ENCODE measurements around the gene CD74.
"Not testable (repeated sequence)": the region's sequence is repeated elsewhere in the genome, so short reads cannot be mapped to it uniquely, and the experiment has no call there.

The CD74 gene

GRCh38 chr5:150441813-150442698 is 29.3 kb upstream of the CD74 start:
- no peak for DNase-seq

DNA sequence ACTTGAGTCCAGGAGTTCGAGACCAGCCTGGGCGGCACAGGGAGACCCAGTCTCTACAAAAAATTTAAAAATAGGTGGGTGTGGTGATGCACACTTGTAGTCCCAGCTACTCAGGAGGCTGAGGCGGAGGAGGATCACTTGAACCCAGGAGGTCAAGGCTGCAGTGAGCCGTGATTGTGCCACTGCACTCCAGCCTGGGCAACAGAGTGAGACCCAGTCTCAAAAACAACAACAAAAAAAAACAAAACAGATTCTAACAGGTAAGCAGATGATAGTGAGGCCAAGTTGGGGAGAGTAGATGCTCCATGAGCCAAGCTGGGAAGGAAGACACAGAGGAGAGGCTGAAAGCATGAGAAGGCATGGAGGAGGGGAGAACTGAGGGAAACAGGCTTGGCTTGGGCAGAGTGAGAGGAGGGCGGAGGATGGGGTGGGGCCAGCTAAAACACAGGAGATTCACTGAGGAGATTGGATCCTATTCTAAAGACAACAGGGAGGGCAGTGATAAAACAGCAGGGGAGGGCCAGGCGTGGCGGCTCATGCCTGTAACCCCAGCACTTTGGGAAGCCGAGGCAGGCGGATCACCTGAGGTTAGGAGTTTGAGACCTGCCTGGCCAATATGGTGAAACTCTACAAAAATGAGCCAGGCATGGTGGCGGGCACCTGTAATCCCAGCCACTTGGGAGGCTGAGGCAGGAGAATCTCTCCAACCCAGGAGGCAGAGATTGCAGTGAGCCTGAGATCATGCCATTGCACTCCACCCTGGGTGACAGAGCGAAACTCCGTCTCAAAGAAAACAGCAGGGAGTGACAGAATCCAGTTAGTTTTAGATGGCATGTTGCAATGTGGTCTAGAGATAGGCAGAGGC is 28.5 kb upstream of the CD74 start:
- DNase-seq: no peak

GRCh38 chr5:150438873-150439546 is 26.3 kb upstream of the CD74 start:
- peak; percentile 13 to 45 for DNase-seq

DNA sequence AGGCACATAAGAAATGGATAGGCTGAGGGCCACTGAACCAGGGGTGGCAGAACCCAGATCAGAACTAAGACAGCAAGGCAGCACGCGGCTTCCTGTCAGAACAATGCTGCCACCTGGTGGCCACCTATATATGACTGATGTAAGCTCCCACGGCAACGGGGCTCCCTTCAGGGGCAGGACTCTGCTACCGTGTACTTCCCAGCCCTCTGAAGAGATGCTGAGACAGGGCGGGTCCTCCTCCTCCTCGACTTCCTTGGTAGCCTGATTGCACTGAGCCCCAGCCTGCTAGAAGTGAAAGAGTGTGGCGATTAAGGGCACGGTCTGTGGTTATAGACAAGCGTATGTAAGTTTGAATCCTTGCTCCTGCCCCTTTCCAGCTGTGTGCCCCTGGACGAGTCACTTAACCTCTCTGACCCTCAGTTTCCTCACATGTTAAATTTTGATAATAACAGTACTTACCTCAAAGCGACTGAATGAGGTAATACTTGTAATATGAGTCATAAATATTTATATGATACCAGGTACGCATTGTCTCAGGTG is 23.5 kb upstream of the CD74 start:
- peak; percentile 45 to 79 for DNase-seq

DNA sequence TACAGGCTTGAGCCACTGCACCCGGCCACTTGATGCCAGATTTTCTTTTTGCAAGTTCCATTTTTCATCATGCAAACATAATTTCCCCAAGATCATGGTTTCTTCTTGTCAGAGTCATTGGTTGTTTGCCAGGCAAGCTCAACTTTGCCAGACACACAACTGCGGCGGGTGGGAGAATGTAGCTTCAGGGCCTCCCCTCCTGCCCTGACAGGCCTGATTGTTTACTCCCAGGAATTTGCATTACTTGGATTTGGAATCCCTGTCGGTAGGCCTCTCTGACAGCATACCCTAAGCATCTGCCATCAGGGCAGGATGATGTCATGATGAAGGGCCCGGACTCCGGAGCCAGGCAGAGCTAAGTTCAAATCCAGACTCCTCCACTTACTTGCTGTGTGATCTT is 21.8 kb upstream of the CD74 start:
- DNase-seq: no peak

GRCh38 chr5:150431574-150431973 is 18.9 kb upstream of the CD74 start:
- DNase-seq: no peak

- DNase-seq: no peak
Observed at GRCh38 chr5:150431048-150431447, 18.3 kb upstream of the CD74 start.

GRCh38 chr5:150429410-150429873 is 16.7 kb upstream of the CD74 start:
- no peak for DNase-seq

- no peak for DNase-seq
Observed at GRCh38 chr5:150428978-150429377, 16.3 kb upstream of the CD74 start.

DNA sequence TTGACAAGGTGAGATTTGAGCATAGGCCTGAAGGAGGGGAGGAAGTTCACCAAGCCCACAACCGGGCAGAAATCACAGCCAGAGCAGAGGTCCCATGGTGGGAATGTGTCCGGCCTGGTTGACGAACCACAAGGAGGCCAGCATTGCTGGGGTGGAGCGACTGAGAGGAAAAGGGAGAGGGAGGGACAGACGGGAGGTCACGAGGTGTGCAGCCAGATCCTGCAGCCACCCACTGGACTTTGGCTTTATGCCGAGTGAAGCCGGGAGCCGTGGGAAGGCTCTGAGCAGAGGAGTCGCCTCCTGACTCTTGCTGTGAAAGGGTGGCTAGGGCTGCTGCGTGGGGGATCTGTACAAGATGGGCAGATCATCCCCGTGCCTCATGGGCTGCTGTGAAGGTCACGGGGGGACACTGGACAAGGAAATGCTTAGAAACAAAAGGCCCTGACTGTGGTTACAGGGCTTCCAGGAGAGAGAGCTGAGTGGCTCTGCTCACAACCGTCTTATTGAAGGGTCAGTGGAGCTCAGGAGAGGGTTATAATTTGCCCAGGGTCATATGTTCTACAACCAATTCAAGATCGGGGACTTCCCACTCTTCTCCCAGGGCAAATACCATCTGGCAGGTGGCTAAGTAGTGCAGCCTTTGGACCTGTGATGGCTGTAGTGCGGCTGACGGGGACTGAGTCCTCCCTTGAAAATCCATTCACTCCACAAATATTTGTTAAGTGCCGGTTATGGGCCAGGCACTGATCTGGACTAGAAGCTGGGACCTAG is 15.6 kb upstream of the CD74 start:
- DNase-seq: no peak

- not testable (repeated sequence) for DNase-seq
Observed at GRCh38 chr5:150426165-150426564, 13.5 kb upstream of the CD74 start.

DNA sequence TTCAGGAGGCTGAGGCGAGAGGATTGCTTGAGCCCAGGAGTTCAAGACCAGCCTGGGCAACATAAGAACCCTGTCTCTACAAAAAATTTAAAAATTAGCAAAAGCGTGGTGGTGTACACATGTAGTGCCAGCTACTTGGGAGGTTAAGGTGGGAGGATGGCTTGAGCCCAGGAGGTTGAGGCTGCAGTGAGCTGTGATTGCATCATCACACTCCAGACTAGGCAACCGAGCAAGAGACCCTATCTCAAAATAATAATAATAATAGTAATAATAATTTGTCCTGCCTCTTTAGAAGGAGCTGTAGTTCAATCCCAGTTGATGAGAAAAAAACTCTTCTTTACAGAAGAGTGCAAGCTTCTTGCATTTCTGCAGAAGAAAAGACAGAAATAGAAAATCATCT is 10.0 kb upstream of the CD74 start:
- no peak for DNase-seq

DNA sequence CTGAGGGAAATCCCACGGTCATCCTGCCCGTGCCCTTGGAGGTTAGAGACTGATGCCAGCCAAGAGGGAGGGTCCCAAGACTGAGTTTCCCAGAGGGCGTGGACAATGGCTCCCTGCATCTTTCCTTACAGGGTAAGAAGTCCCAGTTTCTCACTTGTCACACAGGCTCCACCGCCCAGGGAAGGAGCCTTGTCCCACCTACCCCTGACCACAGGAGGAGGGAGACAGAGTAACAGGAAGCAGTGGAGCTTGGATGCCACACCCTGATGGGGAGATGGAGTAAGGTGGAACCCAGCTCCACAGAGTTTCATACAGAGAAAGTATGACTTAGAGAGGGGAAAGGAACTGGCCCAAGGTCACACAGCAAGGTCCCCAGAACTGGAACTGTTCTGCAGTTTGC is 9.4 kb upstream of the CD74 start:
- DNase-seq: no peak

- no peak for DNase-seq
Observed at GRCh38 chr5:150419630-150420270, 7.0 kb upstream of the CD74 start.

DNA sequence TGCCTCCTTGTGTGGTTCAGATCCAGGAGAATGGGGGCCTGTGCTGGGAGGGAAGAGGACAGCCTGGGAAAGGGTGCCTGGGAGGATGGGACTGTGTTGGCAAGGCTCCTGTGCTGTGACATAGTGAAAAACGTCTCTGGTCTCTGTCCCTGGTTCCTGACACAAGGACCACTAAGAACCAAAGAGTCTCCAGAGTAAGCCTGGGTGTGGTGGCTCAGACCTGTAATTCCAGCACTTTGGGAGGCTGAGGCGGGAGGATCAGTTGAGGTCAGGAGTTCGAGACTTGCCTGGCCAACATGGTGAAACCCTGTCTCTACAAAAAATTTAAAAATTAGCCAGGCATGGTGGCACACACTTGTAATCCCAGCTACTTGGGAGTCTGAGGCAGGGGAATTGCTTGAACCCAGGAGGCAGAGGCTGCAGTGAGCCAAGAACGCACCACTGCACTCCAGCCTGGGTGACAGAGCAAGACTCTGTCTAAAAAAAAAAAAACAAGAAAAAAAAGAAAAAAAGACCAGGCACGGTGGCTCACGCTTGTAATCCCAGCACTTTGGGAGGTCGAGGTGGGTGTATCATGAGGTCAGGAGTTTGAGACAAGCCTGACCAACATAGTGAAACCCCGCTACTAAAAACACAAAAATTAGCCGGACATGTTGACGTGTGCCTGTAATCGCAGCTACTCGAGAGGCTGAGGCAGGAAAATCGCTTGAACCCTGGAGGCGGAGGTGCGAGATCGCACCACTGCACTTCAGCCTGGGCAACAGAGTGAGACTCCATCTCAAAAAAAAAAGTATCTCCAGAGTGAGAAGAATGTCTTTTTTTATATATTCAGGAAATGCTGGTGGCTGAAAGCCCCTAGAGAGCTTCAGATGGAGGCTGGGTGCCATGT is 1.4 kb upstream of the CD74 start:
- not testable (repeated sequence) for DNase-seq

DNA sequence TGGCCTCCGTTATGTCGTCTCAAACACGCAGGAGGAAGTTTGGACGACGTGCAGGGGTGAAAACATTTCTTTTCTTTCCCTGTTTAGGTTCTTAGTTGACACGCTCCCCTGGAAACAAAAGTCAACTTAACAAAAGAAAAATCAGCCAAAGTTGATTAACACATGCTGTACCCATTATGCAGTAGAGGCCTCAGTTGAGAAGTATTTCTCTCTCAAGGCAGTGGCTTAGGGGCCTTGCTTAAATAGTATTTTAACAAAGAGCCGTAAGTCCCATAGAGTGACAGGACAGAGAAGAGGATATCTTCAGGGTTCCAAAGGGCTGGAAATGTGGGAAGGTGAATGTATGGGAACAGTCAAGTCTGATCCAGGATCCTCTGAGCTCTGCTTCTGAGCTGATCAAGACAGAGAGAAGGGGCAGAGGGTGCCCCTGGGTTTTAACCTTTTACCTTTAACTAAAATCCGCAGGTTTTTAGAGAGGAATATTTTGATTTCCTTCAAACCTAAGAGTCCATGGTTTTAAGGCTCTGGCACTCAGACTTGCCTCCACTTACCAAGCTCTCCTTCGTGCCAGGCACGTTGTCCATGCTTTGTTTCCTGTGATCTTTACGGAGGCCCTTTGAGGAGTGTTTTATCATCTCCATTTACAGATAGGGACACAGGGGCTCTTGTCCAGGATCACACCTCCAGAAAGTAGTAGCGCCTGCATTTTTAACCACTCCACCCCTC is 629 bp upstream of the CD74 start:
- DNase-seq: no peak

DNA sequence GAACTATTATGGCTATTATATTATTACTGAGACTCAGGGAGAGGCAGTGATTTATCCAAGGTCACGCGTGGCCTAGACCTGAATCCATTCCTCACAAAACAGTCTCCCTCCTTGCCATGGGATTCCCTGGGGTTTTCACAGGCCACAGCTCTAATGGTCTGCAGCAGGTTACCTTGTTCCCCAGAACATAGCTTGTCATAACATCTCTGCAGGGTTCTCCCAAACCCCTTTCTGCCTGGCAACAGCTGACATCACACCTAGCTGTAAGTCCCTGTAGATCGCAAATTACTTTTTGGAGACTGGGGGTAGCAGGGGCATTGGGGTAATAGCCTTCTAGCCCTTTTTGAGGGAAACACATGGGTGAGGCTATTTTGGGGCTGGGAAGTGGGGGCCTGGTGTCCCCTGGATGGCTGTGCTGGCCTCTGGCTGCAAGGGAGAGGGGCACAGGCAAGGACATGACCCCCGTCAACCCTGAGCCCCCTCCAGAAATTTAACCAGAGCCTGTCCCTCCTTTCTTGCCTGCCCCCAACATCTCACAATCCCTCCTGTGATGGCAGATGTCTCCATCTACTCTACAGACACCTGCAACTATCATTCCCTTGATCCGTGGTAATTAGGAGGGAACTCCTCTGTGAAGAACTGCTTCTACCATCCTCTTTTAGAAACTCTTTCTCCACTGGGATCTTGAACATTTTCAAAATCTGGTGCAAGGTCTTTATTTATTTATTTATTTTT is 1.3 kb downstream of the CD74 start:
- no peak for DNase-seq

GRCh38 chr5:150410524-150411244 is 2.0 kb downstream of the CD74 start:
- DNase-seq: peak; percentile 62 to 71
